Stimulated activated CD8-positive, alpha-beta memory T cell treated with anti-CD3 and anti-CD28 coated beads, Interleukin-12 subunit alpha, Interleukin-12 subunit beta, amount 100 ng/mL, for 4 hours (primary cell): Measurements from ENCODE around the gene LRRC2.

Experiments
- DNase-seq: peaks from one replicate; pipeline ENCODE4 v3.0.0-alpha.2; 2020; ENCODE audit warnings: low read depth

Gene LRRC2

DNA sequence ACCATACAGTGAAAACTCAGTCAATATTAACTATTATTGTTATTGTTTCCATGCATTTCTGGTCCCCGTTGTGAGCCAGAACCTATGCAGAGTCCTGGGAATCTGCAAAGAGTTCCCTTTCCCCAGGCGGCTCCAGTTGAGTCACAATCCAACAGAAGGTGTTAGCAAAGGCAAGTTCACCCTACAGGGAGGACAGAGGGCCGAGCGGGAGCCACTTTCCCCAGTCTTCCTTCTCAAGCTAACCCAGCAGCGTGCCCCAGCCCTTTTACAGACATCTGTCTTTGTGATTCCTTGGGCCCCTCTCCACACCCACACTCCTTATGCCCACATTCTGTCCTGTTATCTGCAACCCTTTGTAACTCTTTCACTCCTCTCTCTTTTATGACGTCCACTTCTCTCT is 88.3 kb downstream of the LRRC2 start:
- DNase-seq = no peak

DNA sequence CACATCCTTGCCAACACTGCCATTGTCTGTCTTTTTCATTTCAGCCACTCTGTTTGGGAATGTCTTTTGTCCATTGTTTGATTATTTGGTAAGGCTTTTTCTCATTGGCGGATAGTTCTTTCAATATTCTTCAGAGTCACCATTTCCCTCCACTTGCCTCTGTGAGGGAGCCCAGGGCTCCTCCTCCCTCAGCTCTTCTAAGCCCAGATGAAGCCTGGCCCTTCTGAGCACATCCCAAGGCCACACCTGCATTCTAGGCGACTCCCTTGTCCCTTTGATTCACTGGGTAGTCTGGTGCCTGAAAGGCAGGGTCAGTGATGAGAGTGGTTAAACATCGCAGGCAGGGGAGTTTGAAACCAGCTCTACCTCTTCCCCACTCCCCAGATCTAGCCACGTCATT is 89.0 kb downstream of the LRRC2 start:
- no peak for DNase-seq

DNA sequence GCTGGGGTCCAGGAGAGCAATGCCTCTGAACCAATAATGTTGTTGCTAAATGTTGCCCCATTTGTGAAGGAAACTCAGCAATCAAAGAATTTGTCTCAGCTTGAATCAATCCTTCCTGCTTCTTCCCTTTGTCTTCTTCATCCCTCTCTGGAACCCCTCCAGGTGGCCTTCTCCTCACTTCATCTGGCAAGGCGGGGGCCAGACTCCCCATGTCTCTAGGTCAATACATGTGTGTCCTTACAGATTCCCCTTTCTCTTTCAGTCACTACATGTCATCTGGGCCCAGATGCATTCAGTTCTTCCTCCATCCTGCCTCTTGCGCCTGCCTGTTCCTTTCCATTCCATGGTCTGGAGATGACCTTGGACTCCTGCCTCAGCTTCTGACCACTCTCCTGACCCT is 93.4 kb downstream of the LRRC2 start:
- no peak for DNase-seq

DNA sequence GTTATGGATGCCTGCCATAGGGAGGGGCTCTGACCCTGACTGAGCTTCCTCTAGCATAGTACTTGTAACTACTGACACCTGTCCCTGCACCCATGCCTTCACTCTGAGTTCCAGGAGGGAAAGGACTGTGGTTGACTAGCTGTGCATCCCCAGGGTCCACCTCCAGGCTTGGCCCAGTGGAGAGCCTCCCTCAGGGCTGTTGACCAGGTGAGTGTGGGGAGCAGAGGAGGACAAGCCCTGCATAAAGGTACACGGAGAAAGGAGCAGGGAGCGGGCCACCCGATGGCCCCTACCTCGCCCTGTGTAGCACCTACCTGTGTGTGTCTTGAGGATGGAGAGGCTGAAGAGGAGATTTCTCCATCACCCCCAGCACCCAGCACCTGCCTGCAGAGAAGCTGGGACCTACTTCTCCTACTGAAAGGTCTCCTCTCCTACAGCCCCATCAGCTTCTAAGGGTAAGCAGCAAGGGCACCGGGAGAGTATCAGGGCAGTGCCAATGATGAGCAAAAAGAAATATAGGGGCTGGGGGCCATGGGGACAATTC is 94.7 kb downstream of the LRRC2 start:
- no peak for DNase-seq

DNA sequence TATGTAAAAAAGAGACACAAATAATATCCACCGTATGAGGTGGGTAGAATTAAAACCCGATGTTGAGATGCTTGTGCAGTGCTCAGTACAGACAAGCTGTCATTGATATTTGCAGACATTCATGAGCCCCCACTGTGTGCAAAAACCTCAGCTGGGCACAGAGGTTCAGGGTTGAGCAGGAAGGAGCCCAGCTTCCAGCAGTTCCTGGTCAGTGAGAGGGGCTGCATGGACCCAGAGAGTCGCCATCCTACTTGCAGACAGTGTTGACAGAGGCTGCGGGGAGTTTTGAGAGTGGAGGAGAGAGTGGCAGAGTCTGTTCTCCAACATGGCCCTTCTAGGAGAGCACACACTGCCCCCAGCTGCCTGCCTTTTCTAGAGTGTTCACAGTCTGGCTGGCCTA is 95.3 kb downstream of the LRRC2 start:
- no peak for DNase-seq

DNA sequence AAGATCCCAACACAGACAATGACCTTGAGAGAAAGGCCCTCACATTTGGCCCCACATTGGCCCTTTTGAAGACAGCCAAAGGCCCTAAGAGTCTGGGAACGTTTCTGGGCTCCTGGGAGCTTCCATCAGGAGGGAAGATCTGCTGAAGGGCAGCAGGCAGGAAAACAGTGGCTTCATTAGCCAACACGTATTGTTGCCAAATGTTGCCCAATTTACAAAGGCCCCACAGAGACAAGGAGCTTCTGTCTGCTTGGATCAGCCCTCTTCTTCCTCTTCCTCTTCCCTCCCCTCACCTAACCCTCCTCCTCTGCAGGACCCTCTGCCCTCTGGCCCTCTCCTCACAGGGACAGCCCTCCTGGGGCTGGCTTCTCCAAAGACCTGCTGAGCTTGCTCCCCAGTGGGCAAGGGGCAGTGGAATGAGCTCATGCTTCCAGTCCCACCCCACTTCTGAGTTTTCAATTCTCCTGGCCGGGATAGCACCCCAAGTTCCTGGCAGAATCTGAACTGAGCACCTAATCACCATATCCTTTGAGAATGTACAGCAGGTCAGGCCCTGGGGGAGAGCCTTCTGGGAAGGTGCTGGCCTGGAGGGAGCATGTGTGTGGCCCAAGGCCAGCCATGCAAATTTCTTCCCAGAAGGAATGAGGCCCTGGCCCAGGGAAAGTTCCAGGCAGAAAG is 96.3 kb downstream of the LRRC2 start:
- DNase-seq = no peak

DNA sequence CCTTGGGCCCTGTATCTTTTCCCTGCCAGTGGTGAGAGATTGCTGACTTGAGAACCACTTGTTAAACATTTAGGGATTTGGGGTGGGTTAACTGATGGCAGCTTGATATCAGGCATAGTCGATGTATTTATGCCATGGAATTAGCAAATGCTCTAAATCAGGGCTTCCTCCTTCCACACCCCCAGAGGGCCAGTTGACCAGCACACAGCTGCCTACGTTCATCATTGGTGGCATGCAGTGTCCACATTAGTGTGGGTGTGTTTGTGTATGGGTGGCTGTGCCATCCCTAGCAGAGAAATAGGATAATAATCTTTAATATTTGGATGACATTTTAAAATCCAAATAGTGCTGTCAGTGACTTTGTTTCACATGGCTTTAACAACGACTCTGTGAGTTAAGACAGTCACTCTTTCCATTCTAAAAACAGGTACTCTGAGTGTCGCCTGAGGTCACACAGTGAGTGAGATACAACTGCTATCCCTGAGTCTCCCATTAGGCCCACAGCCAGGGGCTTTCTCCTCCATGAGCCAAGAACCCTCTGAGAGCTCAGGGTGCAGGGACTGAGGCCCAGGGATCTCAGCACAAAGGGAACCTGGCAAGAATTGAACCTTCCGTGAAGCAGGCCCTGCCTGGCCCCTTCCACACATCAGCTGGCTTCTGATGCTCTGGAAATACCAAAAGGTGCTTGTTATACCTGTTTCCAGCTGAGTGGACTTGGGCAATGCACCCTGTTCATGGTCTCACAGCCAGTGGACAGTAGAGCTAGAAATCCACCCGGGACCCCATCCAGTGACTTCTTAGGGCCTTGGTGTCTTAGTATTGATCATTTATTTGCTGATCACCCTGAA is 97.1 kb downstream of the LRRC2 start:
- no peak for DNase-seq

DNA sequence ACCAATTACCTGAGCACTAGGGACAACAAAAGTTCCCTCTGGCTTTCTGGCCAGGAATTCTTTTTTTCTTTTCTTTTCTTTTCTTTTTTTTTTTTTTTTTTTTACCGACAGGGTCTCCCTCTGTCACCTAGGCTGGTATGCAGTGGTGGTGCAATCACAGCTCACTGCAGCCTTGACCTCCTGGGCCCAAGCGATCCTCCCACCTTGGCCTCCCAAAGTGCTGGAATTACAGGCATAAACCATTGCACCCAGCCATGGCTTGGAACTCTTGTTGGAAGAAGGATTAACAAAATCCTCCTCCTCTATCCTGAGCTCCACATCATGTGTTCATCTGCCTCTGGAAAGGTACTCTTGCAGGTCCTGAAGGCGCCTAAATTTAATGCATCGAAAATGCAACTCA is 98.5 kb downstream of the LRRC2 start:
- no peak for DNase-seq

DNA sequence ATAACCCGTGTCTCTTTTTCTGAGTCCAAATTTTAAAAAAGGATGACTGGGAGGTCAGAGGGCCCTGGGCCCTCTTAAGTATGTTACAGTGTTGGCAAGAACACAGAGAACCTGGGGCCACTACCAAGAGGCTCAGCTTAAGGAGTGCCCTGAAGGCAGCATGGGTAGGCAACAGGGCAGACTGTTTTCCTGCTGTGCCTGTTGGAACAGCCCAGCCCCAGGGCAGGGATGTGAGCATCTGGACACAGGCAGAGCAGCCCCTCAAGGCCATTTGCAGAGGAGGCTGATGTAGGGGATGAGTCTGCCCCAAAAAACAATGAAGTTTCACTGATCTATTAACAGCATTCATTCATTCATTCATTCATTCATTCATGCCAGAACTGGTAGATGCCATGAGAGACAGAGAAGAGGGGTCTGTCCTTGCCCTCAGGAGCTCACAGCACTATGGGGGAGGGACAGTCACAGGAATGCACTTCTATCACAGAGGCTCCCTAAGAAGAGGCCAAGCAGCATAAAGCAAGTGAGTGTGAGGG is 99.2 kb downstream of the LRRC2 start:
- DNase-seq = no peak

DNA sequence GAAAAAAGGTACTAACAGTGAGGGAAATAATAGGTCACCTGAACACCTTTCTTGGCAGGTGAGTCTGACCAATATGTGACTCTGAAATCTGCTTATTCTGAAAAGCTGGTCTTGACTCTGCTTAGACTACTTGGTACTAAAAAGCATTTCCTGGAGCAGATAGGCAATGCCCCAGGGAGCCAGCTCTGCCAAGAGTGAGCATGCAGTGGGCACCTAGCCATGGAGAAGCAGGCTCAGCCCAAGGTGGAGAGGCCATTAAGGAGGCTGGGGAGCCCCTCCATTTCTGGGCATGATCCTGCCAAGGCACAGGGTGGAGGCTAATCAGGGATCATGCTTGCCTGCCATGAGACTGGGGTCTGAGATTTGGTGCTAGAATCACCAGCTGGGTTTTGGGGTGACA is 99.8 kb downstream of the LRRC2 start:
- no peak for DNase-seq
